Neural cell (in vitro differentiated cells): ENCODE measurements around the gene NKD1.

Experiments
- EP300 ChIP-seq: fragments of 450-650 bp; conservative IDR thresholded peaks from 2 replicates; pipeline ENCODE4 v1.6.1; 2014; ENCODE audit warnings: antibody characterized with exemption, mild to moderate bottlenecking, moderate library complexity; ENCODE audit not compliant: poor library complexity, severe bottlenecking
- EZH2 ChIP-seq: fragments of 200-600, 300-800 bp; shearing (Covaris generic), sonication (generic); IDR thresholded peaks from 2 replicates; pipeline ENCODE4 v1.6.1; 2014; ENCODE audit warnings: antibody characterized with exemption, low read length, borderline replicate concordance, mild to moderate bottlenecking; ENCODE audit not compliant: insufficient read depth, poor library complexity, severe bottlenecking
- POLR2AphosphoS5 ChIP-seq: IDR thresholded peaks from 2 replicates; pipeline ENCODE4 v1.6.1; 2012
- REST ChIP-seq: IDR thresholded peaks from 2 replicates; pipeline ENCODE4 v1.6.1; 2012; ENCODE audit warnings: borderline replicate concordance
- TF ChIP-seq, protein P1 (sequence below): fragments of 450-650 bp; IDR thresholded peaks from 2 replicates; pipeline ENCODE4 v1.5.1; 2014; ENCODE audit warnings: antibody characterized with exemption, mild to moderate bottlenecking, moderate library complexity; ENCODE audit not compliant: poor library complexity, severe bottlenecking

GRCh38 chr16:50640919-50641817 lies 93.0 kb downstream of the NKD1 start:
- TF ChIP-seq, protein P1, sequence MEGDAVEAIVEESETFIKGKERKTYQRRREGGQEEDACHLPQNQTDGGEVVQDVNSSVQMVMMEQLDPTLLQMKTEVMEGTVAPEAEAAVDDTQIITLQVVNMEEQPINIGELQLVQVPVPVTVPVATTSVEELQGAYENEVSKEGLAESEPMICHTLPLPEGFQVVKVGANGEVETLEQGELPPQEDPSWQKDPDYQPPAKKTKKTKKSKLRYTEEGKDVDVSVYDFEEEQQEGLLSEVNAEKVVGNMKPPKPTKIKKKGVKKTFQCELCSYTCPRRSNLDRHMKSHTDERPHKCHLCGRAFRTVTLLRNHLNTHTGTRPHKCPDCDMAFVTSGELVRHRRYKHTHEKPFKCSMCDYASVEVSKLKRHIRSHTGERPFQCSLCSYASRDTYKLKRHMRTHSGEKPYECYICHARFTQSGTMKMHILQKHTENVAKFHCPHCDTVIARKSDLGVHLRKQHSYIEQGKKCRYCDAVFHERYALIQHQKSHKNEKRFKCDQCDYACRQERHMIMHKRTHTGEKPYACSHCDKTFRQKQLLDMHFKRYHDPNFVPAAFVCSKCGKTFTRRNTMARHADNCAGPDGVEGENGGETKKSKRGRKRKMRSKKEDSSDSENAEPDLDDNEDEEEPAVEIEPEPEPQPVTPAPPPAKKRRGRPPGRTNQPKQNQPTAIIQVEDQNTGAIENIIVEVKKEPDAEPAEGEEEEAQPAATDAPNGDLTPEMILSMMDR: no peak
- TF ChIP-seq EZH2: no peak
- no peak for TF ChIP-seq POLR2AphosphoS5
- TF ChIP-seq EP300: no peak
- no peak for TF ChIP-seq REST
